Stomach smooth muscle (tissue), 2 donors: ENCODE results near the gene DOCK11.

ENCODE experiments used
- H3K27ac ChIP-seq: one replicate; pipeline ENCODE4 v1.7.0; 2013; ENCODE audit warnings: mild to moderate bottlenecking, low read length, inconsistent platforms
- H3K27me3 ChIP-seq, 2 donors: one replicate each; pipeline ENCODE4 v1.7.0; 2013; ENCODE audit warnings: low read length in 2 of 2; ENCODE audit not compliant: insufficient read depth in 2 of 2, control insufficient read depth in 1 of 2
- H3K36me3 ChIP-seq, 2 donors: one replicate each; pipeline ENCODE4 v1.7.0; 2013; ENCODE audit warnings: low read length in 2 of 2; ENCODE audit not compliant: control insufficient read depth in 2 of 2, insufficient read depth in 2 of 2
- H3K4me1 ChIP-seq: one replicate; pipeline ENCODE4 v1.7.0; 2013; ENCODE audit warnings: low read length; ENCODE audit not compliant: control insufficient read depth, insufficient read depth
- H3K4me3 ChIP-seq, 2 donors: one replicate each; pipeline ENCODE4 v1.7.0; 2013; ENCODE audit warnings: low read length in 2 of 2
- H3K9ac ChIP-seq, 2 donors: one replicate each; pipeline ENCODE4 v1.7.0; 2013; ENCODE audit warnings: low read length in 2 of 2, mild to moderate bottlenecking in 1 of 2
- H3K9me3 ChIP-seq, 2 donors: one replicate each; pipeline ENCODE4 v1.7.0; 2013; ENCODE audit warnings: low read length in 2 of 2; ENCODE audit not compliant: control insufficient read depth in 2 of 2
- donor health status: healthy.
- donor health status: Pancreatic carcinoma.

DOCK11 gene

DNA sequence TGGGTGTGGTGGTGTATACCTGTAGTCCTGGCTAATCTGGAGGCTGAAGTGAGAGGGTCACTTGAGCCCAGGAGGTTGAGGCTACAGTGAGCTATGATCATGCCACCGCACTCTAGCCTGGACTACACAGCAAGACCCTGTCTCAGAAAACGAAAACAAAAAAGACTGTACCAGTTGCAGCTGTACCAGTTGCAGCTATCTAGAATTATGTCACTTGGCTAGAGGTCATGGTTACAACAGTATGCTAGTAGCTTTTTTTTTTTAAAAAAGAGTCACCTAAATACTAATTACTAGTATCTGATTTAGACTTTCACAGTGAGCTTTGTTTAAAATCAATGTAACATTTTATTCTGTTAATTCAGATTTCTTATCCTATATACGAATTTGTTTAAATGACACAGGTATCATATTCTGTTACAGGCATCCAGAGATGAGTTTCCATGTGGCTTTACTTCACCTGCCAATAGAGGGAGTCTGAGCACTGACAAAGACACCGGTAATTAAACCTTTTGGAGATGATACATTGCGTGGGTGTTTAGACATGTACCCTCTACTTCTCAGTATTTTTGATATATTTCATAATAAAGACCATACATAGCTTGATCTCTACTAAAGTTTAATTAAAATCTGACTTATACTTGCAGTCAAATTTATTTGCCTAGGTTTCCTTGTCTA lies 131.6 kb downstream of the DOCK11 start:
- H3K27me3 ChIP-seq: no peaks in the 10 kb centered on the region
- no peak overlapping the region for H3K9ac ChIP-seq
- no peaks in the 10 kb centered on the region for H3K4me1 ChIP-seq
- no peak overlapping the region for H3K27ac ChIP-seq
- peaks cover 8 to 16% of the 10 kb centered on the region in 2 donors for H3K36me3 ChIP-seq
- no peak overlapping the region for H3K4me3 ChIP-seq
- no peaks in the 10 kb centered on the region for H3K9me3 ChIP-seq

DNA sequence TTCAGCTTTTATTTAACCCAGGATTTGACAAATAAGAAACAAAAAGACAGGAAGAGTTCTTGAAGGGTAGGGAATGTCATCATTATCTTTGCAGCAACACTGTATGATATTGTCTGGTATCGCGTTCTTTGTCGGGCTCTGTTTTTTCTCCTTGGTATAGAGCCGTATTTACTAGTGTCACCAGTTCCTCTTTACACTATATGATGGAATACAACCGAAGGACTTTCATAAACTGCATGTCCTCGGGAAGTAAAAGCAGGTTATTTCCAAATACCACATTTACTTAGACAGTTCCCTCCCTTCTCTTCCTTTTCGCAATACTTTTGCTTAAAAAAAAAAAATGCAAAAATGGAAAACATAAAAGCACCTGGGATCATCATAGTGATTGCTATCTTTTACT lies 135.2 kb downstream of the DOCK11 start:
- Histone ChIP-seq H3K9me3 (no peaks in the 10 kb centered on the region), H3K27me3 (no peaks in the 10 kb centered on the region), H3K27ac (no peak overlapping the region), H3K4me3 (no peak overlapping the region), H3K9ac (no peak overlapping the region), H3K36me3 (peaks cover 8 to 13% of the 10 kb centered on the region in 2 donors), H3K4me1 (no peaks in the 10 kb centered on the region)

DNA sequence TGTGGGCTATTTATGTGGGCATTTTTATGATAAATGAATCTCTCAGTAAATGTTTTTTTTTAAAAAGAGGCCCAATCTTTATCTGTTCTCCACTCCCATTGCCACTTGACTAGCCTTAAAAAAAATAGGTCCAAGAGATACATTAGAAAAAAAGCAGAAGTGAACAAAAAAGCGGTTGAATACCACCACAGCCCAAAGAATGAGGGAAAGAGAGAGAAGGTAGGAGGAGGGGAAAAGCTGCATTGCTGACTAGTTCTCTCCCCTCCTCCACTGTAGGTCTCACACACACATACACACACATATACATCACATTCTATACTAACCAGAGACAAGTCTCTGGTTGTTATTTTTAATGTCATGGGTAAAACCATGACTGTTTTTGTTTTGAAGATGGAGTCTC lies 136.0 kb downstream of the DOCK11 start:
- Histone ChIP-seq H3K27ac (no peak overlapping the region), H3K4me3 (no peak overlapping the region), H3K27me3 (no peaks in the 10 kb centered on the region), H3K36me3 (peaks cover 8 to 13% of the 10 kb centered on the region in 2 donors), H3K9me3 (no peaks in the 10 kb centered on the region), H3K9ac (no peak overlapping the region), H3K4me1 (no peaks in the 10 kb centered on the region)

DNA sequence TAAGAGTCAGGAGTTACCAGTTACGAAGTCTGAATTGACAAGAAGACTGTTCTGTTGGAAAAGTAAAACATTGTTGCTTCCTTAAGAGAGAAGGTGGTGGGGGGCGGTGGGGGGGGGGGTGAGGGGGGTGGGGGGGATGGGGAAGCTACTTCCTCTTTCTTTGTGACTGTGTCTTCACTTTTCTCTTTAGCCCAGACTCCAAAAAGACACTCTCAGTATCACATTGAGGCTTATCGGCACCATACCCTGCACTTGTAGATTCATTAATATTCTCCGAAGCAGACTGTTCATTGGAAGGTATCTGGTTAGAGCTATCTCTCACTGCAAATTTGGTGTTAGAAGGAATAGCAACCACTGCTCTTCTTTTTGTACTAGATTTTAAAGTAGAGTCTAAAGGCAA lies 137.2 kb downstream of the DOCK11 start:
- H3K9ac ChIP-seq: no peak overlapping the region
- peaks cover 0 to 10% of the 10 kb centered on the region in 2 donors for H3K36me3 ChIP-seq
- H3K27ac ChIP-seq: no peak overlapping the region
- H3K27me3 ChIP-seq: no peaks in the 10 kb centered on the region
- H3K9me3 ChIP-seq: no peaks in the 10 kb centered on the region
- no peaks in the 10 kb centered on the region for H3K4me1 ChIP-seq
- no peak overlapping the region for H3K4me3 ChIP-seq

DNA sequence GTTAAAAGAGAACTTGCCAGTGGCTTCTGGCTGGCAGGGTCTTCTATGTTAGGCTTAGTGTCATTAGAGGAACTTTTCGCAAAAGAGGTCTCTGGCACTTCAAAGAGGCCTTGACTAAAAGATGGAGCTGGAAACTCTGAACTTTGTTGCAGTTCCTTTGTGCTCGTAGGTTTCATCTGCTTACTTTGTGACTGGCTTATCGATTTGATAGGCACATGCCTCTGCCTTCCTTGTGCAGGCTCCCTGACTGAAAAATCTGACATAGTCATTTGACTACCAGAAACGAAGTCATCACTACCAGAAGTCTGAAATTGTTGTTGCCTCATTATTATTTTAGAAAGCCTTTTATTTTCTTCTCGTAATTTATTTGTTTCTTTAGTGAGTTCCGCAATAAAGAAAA lies 137.9 kb downstream of the DOCK11 start:
- Histone ChIP-seq H3K4me3 (no peak overlapping the region), H3K9me3 (no peaks in the 10 kb centered on the region), H3K36me3 (peaks cover 0 to 7% of the 10 kb centered on the region in 2 donors), H3K9ac (no peak overlapping the region), H3K27ac (no peak overlapping the region), H3K27me3 (no peaks in the 10 kb centered on the region), H3K4me1 (no peaks in the 10 kb centered on the region)

DNA sequence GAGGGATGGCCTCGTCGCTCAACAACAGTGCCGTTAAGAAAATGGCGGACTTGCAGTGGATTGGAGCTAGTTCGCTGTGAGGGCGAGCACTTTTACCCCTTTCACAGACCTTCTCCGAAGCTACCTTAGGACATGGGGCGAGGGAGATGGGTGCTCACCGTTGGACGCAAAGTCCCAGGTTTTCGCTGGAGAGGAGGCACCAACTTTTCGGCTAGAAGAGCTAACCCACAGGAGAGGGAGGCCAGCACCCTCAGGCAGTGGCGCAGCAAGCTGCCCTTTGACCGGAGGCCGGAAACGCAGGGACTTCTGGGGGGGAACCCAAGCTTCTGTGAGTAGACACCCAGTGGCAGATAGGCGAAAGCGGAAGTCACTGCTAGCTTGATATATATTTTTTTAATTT lies 138.7 kb downstream of the DOCK11 start:
- H3K4me1 ChIP-seq: no peaks in the 10 kb centered on the region
- peaks cover 0 to 3% of the 10 kb centered on the region in 2 donors for H3K36me3 ChIP-seq
- no peaks in the 10 kb centered on the region for H3K9me3 ChIP-seq
- no peak overlapping the region for H3K4me3 ChIP-seq
- no peak overlapping the region for H3K9ac ChIP-seq
- no peak overlapping the region for H3K27ac ChIP-seq
- no peaks in the 10 kb centered on the region for H3K27me3 ChIP-seq

DNA sequence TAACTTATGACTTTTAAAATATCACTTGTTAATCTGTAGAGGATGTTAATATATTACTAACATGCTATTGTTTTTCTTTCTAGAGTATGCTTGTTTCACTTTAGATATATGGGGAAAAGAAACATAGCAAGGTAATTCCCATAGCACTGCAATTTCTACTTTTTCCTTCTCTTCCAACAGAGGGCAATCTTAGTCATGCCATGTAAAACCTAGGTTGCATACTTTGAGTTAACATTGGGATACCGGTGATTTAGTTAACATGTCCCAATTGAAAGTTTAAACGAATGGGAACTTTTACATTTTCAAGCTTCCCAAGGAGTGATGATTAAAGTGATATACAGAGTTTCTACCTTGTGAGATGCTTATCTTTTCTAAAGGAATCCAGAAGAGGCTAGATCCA lies 142.4 kb downstream of the DOCK11 start:
- Histone ChIP-seq H3K4me3 (no peak overlapping the region), H3K4me1 (no peaks in the 10 kb centered on the region), H3K27me3 (no peaks in the 10 kb centered on the region), H3K9ac (no peak overlapping the region), H3K9me3 (no peaks in the 10 kb centered on the region), H3K27ac (no peak overlapping the region), H3K36me3 (peaks cover 0 to 4% of the 10 kb centered on the region in 2 donors)

DNA sequence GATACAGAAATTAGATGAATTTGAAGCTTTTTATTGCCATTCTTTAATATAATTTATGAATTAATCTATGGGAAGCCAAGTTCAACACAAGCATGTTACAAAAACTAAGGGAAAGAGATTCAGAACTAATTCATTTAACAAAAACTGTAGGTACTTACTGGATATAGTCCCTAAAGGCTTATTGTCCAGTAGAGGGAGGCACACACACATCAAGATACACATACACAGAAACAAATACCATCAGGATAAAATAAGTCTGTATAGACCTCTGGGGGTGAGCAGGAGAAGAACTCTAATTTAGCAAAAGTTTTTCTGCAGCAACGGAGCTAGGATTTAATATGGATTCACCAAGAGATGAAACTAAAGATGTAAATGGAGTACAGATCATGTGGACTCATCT lies 148.8 kb downstream of the DOCK11 start:
- Histone ChIP-seq H3K9ac (no peak overlapping the region), H3K27ac (no peak overlapping the region), H3K27me3 (no peaks in the 10 kb centered on the region), H3K36me3 (peaks cover 0 to 4% of the 10 kb centered on the region in 2 donors), H3K9me3 (no peaks in the 10 kb centered on the region), H3K4me3 (no peak overlapping the region), H3K4me1 (no peaks in the 10 kb centered on the region)

DNA sequence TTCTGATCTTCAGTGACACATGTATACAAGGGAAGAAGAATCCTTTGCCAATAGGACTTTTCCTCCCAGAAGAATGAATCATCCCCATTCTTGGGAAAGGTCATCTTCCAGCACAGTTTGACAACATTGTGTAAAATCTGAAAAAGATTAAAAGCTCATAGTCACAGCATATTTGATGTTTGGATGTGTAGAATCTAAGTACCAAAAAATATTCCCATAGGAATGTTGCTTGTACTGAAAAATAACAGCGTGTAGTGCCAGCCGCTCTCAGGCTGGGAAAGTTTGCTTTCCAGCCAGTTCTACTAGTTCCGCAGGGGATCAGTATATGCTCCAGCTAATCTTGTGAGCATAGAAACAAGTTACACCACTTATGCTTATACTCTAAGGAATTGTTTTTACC lies 157.1 kb downstream of the DOCK11 start:
- H3K27me3 ChIP-seq: no peaks in the 10 kb centered on the region
- H3K9ac ChIP-seq: no peak overlapping the region
- peaks cover 0 to 3% of the 10 kb centered on the region in 2 donors for H3K36me3 ChIP-seq
- no peak overlapping the region for H3K27ac ChIP-seq
- H3K4me3 ChIP-seq: no peak overlapping the region
- H3K9me3 ChIP-seq: no peaks in the 10 kb centered on the region
- no peaks in the 10 kb centered on the region for H3K4me1 ChIP-seq

DNA sequence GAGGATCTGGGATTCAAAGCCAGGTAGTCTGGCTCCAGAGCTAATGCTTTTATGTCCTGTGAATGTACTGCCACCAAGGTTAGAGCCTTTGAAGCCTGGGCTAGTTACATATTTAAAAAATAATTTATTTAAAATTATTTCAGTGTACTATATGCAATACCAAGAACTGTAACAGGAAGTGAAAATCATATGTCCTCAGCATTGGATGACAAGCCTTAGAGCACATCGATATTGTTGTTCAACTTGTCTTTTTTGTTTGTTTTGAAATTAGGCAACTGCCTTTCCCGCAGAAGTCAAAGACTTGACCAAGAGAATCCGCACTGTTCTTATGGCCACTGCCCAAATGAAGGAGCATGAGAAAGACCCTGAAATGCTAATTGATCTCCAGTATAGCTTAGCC lies 158.7 kb downstream of the DOCK11 start:
- Histone ChIP-seq H3K4me3 (no peak overlapping the region), H3K9me3 (no peaks in the 10 kb centered on the region), H3K27ac (no peak overlapping the region), H3K4me1 (no peaks in the 10 kb centered on the region), H3K27me3 (no peaks in the 10 kb centered on the region), H3K36me3 (peaks cover 0 to 3% of the 10 kb centered on the region in 2 donors), H3K9ac (no peak overlapping the region)

DNA sequence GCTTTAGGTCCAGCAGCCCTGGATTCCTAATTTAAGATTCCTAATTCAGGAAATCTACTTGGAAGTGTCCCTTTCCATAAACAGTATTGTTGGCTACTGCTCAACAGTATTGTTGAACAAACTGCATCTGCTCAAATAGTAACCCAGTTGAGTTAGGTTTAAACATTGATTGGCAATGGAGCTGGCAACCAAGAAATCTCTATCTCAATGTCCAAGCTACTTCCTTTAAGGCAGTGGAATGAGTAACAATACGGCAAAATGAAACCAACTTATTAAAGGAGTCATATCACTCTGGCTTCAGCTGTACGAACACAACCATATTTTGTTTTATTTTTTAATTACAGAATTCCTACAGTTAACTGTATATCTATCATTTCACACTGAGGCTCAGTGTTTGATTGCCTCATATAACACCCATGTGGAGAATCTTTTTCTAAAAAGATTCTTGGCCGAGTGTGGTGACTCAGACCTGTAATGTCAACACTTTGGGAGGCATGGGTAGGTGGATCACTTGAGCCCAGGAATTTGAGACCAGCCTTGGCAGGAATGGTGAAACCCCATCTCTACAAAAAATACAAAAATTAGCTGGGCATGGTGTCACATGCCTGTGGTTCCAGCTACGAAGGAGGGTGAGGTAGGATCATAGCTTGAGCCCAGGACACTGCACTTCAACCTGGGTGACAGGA lies 160.1 kb downstream of the DOCK11 start:
- H3K27ac ChIP-seq: no peak overlapping the region
- H3K4me3 ChIP-seq: no peak overlapping the region
- H3K27me3 ChIP-seq: no peaks in the 10 kb centered on the region
- no peaks in the 10 kb centered on the region for H3K4me1 ChIP-seq
- peaks cover 0 to 3% of the 10 kb centered on the region in 2 donors for H3K36me3 ChIP-seq
- H3K9me3 ChIP-seq: no peaks in the 10 kb centered on the region
- H3K9ac ChIP-seq: no peak overlapping the region
